HepG2 (cell line): ENCODE measurements around the gene TRDN. TPM values are rescaled to one million over a fixed set of nuclear protein-coding genes. Genes with fewer than 3 reads are reported as not detected.

Experiments used
- CENPT ChIP-seq: sonication (generic); formaldehyde crosslinking; IDR thresholded peaks from 2 replicates; pipeline ENCODE4 v1.8.0; 2022; ENCODE audit warnings: low read depth, mild to moderate bottlenecking, moderate library complexity, missing genetic modification reagents
- HMGA1 ChIP-seq: sonication (generic); formaldehyde crosslinking; conservative IDR thresholded peaks from 2 replicates; pipeline ENCODE4 v1.4.0; 2020; ENCODE audit warnings: missing genetic modification reagents
- KIAA2018 ChIP-seq: sonication (generic); formaldehyde crosslinking; IDR thresholded peaks from 2 replicates; pipeline ENCODE4 v1.5.0; 2020; ENCODE audit warnings: mild to moderate bottlenecking, missing genetic modification reagents, borderline replicate concordance
- ZKSCAN8 ChIP-seq: IDR thresholded peaks from 2 replicates; pipeline ENCODE4 v1.6.1; 2016; ENCODE audit warnings: borderline replicate concordance, missing genetic modification reagents, missing compliant biosample characterization
- ZNF367 ChIP-seq: sonication (generic); formaldehyde crosslinking; IDR thresholded peaks from 2 replicates; pipeline ENCODE4 v1.4.0; 2020; ENCODE audit warnings: missing genetic modification reagents, borderline replicate concordance
- polyA plus RNA-seq, 8 experiments: library from polyadenylated mRNA; depleted of rRNA in 3 of 8; stranded (reverse) in 7 of 8; unstranded in 1 of 8; fragments of >200 nt; fragmentation: Illumina TruSeq in 4 of 8; extraction: Trizol in 4 of 8; gene quantifications; 2 replicates each; pipeline versions ENCODE4 v1.2.1 to v1.2.3, GENCODE V29; 2011 to 2016; ENCODE audit warnings: low read depth in 4 of 8, missing spikeins in 1 of 8, mixed read lengths in 1 of 8; ENCODE audit not compliant: insufficient read depth in 1 of 8
- total RNA-seq, 5 experiments: library from RNA; depleted of rRNA; stranded (reverse); fragments of >200 nt; fragmentation: Illumina TruSeq; extraction: Trizol; gene quantifications; 2 replicates each; pipeline ENCODE4 v1.2.3, GENCODE V29; 2016; ENCODE audit warnings: low read depth in 1 of 5
- TF ChIP-seq, protein P1 (sequence below): sonication (generic); formaldehyde crosslinking; IDR thresholded peaks from 2 replicates; pipeline ENCODE4 v1.4.0; 2020; ENCODE audit warnings: mild to moderate bottlenecking, missing genetic modification reagents
- TF ChIP-seq, protein P2 (sequence below): sonication (generic); formaldehyde crosslinking; IDR thresholded peaks from 2 replicates; pipeline ENCODE4 v1.4.0; 2020; ENCODE audit warnings: mild to moderate bottlenecking, missing genetic modification reagents

Gene TRDN
- total and polyA plus RNA-seq, 2 of the 13 experiments (the other 11 are each of a cell fraction or from before 2014, with no cell fraction given) = not detected

DNA sequence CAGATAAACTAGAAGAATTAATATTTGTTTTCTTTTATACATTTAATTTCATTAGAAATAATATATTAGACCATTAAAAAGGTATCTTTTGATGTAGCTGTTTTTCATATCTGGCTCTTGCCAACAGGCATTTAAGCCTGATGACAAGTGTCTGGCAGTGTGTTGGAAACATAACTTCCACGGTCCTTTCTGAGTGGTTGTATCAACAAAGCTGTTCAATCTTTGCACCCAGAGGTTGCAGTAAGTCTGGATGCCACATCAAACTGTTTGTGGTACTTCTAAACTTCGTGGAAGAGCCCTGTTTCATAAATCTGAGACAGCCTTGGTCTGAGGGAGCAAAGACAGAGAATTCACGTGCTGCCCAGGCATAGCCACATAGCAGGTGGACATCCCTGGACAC, 197.4 kb downstream of the TRDN start (continued):
- TF ChIP-seq KIAA2018 (CRISPR knock-in tag) (no peak), ZKSCAN8 (CRISPR knock-in tag) (no peak), ZNF367 (CRISPR knock-in tag) (no peak), CENPT (CRISPR knock-in tag) (no peak), HMGA1 (CRISPR knock-in tag) (no peak)
- TF ChIP-seq, protein P1, sequence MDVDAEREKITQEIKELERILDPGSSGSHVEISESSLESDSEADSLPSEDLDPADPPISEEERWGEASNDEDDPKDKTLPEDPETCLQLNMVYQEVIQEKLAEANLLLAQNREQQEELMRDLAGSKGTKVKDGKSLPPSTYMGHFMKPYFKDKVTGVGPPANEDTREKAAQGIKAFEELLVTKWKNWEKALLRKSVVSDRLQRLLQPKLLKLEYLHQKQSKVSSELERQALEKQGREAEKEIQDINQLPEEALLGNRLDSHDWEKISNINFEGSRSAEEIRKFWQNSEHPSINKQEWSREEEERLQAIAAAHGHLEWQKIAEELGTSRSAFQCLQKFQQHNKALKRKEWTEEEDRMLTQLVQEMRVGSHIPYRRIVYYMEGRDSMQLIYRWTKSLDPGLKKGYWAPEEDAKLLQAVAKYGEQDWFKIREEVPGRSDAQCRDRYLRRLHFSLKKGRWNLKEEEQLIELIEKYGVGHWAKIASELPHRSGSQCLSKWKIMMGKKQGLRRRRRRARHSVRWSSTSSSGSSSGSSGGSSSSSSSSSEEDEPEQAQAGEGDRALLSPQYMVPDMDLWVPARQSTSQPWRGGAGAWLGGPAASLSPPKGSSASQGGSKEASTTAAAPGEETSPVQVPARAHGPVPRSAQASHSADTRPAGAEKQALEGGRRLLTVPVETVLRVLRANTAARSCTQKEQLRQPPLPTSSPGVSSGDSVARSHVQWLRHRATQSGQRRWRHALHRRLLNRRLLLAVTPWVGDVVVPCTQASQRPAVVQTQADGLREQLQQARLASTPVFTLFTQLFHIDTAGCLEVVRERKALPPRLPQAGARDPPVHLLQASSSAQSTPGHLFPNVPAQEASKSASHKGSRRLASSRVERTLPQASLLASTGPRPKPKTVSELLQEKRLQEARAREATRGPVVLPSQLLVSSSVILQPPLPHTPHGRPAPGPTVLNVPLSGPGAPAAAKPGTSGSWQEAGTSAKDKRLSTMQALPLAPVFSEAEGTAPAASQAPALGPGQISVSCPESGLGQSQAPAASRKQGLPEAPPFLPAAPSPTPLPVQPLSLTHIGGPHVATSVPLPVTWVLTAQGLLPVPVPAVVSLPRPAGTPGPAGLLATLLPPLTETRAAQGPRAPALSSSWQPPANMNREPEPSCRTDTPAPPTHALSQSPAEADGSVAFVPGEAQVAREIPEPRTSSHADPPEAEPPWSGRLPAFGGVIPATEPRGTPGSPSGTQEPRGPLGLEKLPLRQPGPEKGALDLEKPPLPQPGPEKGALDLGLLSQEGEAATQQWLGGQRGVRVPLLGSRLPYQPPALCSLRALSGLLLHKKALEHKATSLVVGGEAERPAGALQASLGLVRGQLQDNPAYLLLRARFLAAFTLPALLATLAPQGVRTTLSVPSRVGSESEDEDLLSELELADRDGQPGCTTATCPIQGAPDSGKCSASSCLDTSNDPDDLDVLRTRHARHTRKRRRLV = no peak
- TF ChIP-seq, protein P2, sequence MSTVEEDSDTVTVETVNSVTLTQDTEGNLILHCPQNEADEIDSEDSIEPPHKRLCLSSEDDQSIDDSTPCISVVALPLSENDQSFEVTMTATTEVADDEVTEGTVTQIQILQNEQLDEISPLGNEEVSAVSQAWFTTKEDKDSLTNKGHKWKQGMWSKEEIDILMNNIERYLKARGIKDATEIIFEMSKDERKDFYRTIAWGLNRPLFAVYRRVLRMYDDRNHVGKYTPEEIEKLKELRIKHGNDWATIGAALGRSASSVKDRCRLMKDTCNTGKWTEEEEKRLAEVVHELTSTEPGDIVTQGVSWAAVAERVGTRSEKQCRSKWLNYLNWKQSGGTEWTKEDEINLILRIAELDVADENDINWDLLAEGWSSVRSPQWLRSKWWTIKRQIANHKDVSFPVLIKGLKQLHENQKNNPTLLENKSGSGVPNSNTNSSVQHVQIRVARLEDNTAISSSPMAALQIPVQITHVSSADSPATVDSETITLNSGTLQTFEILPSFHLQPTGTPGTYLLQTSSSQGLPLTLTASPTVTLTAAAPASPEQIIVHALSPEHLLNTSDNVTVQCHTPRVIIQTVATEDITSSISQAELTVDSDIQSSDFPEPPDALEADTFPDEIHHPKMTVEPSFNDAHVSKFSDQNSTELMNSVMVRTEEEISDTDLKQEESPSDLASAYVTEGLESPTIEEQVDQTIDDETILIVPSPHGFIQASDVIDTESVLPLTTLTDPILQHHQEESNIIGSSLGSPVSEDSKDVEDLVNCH = no peak
